Neural progenitor cell (in vitro differentiated cells): ENCODE data around the gene ASAP2. TPM values are rescaled to one million over a fixed set of nuclear protein-coding genes. Genes with fewer than 3 reads are reported as not detected.

Source experiments
- DNase-seq: peaks from one replicate; pipeline ENCODE4 v3.0.0-alpha.2; 2016; ENCODE audit warnings: low spot score
- H2AFZ ChIP-seq: fragments of 200-600 bp; sonication (generic); replicated peaks from 2 replicates; pipeline ENCODE4 v1.6.1; 2016; ENCODE audit warnings: antibody characterized with exemption
- H3F3A ChIP-seq: fragments of 200-600 bp; sonication (generic); 2 replicates; pipeline ENCODE4 v1.6.1; 2016; ENCODE audit warnings: antibody characterized with exemption, low read depth
- H3K27ac ChIP-seq: fragments of 200-600 bp; sonication (generic); 2 replicates; pipeline ENCODE4 v1.5.1; 2016; ENCODE audit warnings: mild to moderate bottlenecking
- H3K27me3 ChIP-seq: fragments of 200-600 bp; sonication (generic); 2 replicates; pipeline ENCODE4 v1.6.1; 2016; ENCODE audit warnings: mild to moderate bottlenecking, moderate library complexity
- H3K36me3 ChIP-seq: fragments of 200-600 bp; sonication (generic); 2 replicates; pipeline ENCODE4 v1.5.1; 2016
- H3K4me1 ChIP-seq: fragments of 200-600 bp; sonication (generic); 2 replicates; pipeline ENCODE4 v1.6.1; 2016; ENCODE audit warnings: mixed run types
- H3K4me2 ChIP-seq: fragments of 200-600 bp; sonication (generic); 2 replicates; pipeline ENCODE4 v1.6.1; 2016
- H3K4me3 ChIP-seq: fragments of 200-600 bp; sonication (generic); 2 replicates; pipeline ENCODE4 v1.5.1; 2016
- H3K79me2 ChIP-seq: fragments of 200-600 bp; sonication (generic); 2 replicates; pipeline ENCODE4 v1.6.1; 2016; ENCODE audit warnings: low read depth
- H3K9ac ChIP-seq: fragments of 200-600 bp; sonication (generic); 2 replicates; pipeline ENCODE4 v1.6.1; 2016
- H3K9me3 ChIP-seq: fragments of 200-600 bp; sonication (generic); 2 replicates; pipeline ENCODE4 v1.5.1; 2016; ENCODE audit warnings: low read depth
- H4K20me1 ChIP-seq: fragments of 200-600 bp; sonication (generic); 2 replicates; pipeline ENCODE4 v1.6.1; 2016; ENCODE audit warnings: low read depth
- H3K27ac Mint-ChIP-seq: 3 replicates; pipeline ENCODE4 v1.8.0; 2021; ENCODE audit warnings: mixed read lengths
- H3K27me3 Mint-ChIP-seq: 2 replicates; pipeline ENCODE4 v1.8.0; 2022; ENCODE audit warnings: low read depth, mild to moderate bottlenecking, inconsistent platforms, moderate library complexity, mixed read lengths; ENCODE audit not compliant: insufficient read depth
- H3K36me3 Mint-ChIP-seq: 3 replicates; pipeline ENCODE4 v1.8.0; 2021; ENCODE audit warnings: mixed read lengths
- H3K4me1 Mint-ChIP-seq: 3 replicates; pipeline ENCODE4 v1.8.0; 2021; ENCODE audit warnings: mixed read lengths
- H3K4me3 Mint-ChIP-seq: 3 replicates; pipeline ENCODE4 v1.8.0; 2021; ENCODE audit warnings: mild to moderate bottlenecking, moderate library complexity, mixed read lengths
- H3K9me3 Mint-ChIP-seq: 3 replicates; pipeline ENCODE4 v1.8.0; 2020; ENCODE audit warnings: mixed read lengths
- EZH2 ChIP-seq: fragments of 200-600 bp; sonication (generic); IDR thresholded peaks from 2 replicates; pipeline ENCODE4 v1.6.1; 2017; ENCODE audit warnings: antibody characterized with exemption, mild to moderate bottlenecking, moderate library complexity
- EZH2phosphoT487 ChIP-seq: fragments of 200-600 bp; sonication (generic); IDR thresholded peaks from 2 replicates; pipeline ENCODE4 v1.6.1; 2017; ENCODE audit warnings: antibody characterized with exemption
- total RNA-seq: library from RNA; depleted of rRNA; stranded (reverse); fragments of >200 nt; gene quantifications from 2 replicates; pipeline ENCODE4 v1.2.3, GENCODE V29; 2015; ENCODE audit warnings: low replicate concordance
- TF ChIP-seq, protein P1 (sequence below): fragments of 200-600 bp; sonication (generic); IDR thresholded peaks from 2 replicates; pipeline ENCODE4 v1.5.1; 2017; ENCODE audit warnings: antibody characterized with exemption, mild to moderate bottlenecking

Gene ASAP2
- total RNA-seq, 1 donor from 2014 or later = 31.7 TPM

- H3K27me3 ChIP-seq = no peaks in the 10 kb centered on the region
- no peak for DNase-seq
- no peak for TF ChIP-seq EZH2
- TF ChIP-seq, protein P1, sequence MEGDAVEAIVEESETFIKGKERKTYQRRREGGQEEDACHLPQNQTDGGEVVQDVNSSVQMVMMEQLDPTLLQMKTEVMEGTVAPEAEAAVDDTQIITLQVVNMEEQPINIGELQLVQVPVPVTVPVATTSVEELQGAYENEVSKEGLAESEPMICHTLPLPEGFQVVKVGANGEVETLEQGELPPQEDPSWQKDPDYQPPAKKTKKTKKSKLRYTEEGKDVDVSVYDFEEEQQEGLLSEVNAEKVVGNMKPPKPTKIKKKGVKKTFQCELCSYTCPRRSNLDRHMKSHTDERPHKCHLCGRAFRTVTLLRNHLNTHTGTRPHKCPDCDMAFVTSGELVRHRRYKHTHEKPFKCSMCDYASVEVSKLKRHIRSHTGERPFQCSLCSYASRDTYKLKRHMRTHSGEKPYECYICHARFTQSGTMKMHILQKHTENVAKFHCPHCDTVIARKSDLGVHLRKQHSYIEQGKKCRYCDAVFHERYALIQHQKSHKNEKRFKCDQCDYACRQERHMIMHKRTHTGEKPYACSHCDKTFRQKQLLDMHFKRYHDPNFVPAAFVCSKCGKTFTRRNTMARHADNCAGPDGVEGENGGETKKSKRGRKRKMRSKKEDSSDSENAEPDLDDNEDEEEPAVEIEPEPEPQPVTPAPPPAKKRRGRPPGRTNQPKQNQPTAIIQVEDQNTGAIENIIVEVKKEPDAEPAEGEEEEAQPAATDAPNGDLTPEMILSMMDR = no peak
- no peak for TF ChIP-seq EZH2phosphoT487
- H3K4me1 ChIP-seq = peaks cover 12% of the 10 kb centered on the region
- no peaks in the 10 kb centered on the region for H3K79me2 ChIP-seq
- H3K4me1 Mint-ChIP-seq = peaks cover 25% of the 10 kb centered on the region
- H3F3A ChIP-seq = peaks cover 10% of the 10 kb centered on the region
- H3K27ac ChIP-seq = no peak overlapping the region
- peaks cover 10% of the 10 kb centered on the region for H4K20me1 ChIP-seq
- H3K36me3 ChIP-seq = peaks cover 6% of the 10 kb centered on the region
- H3K27me3 Mint-ChIP-seq = no peaks in the 10 kb centered on the region
- H3K4me3 Mint-ChIP-seq = no peak overlapping the region
- no peaks in the 10 kb centered on the region for H3K9me3 Mint-ChIP-seq
- no peak overlapping the region for H3K4me3 ChIP-seq
- peaks cover 45% of the 10 kb centered on the region for H3K36me3 Mint-ChIP-seq
- no peak overlapping the region for H3K27ac Mint-ChIP-seq
- no peaks in the 10 kb centered on the region for H3K9me3 ChIP-seq
- no peak overlapping the region for H3K4me2 ChIP-seq
- no peak overlapping the region for H3K9ac ChIP-seq
- H2AFZ ChIP-seq = no peak overlapping the region
Measured at GRCh38 chr2:9360701-9361100, 154.1 kb downstream of the ASAP2 start.

- Histone ChIP-seq H3K36me3 (no peaks in the 10 kb centered on the region), H3K9ac (no peak overlapping the region), H3K9me3 (no peaks in the 10 kb centered on the region), H3K4me3 (no peak overlapping the region), H3F3A (no peaks in the 10 kb centered on the region), H3K27ac (no peak overlapping the region), H3K4me2 (no peak overlapping the region), H3K4me1 (no peaks in the 10 kb centered on the region), H3K79me2 (no peaks in the 10 kb centered on the region), H2AFZ (no peak overlapping the region), H4K20me1 (no peaks in the 10 kb centered on the region), H3K27me3 (no peaks in the 10 kb centered on the region)
- no peak for DNase-seq
- H3K4me3 Mint-ChIP-seq = no peak overlapping the region
- H3K27ac Mint-ChIP-seq = no peak overlapping the region
- no peaks in the 10 kb centered on the region for H3K9me3 Mint-ChIP-seq
- peaks cover 40% of the 10 kb centered on the region for H3K36me3 Mint-ChIP-seq
- TF ChIP-seq, protein P1 = no peak
- TF ChIP-seq EZH2 (no peak), EZH2phosphoT487 (no peak)
- no peaks in the 10 kb centered on the region for H3K4me1 Mint-ChIP-seq
- no peaks in the 10 kb centered on the region for H3K27me3 Mint-ChIP-seq
Measured at GRCh38 chr2:9364373-9364772, 157.8 kb downstream of the ASAP2 start.

- Histone ChIP-seq H3K9ac (no peak overlapping the region), H3K4me3 (no peak overlapping the region), H4K20me1 (no peaks in the 10 kb centered on the region), H3F3A (no peaks in the 10 kb centered on the region), H3K27me3 (no peaks in the 10 kb centered on the region), H3K79me2 (no peaks in the 10 kb centered on the region), H3K4me2 (no peak overlapping the region), H2AFZ (no peak overlapping the region), H3K36me3 (no peaks in the 10 kb centered on the region), H3K4me1 (no peaks in the 10 kb centered on the region), H3K27ac (no peak overlapping the region), H3K9me3 (no peaks in the 10 kb centered on the region)
- Mint-ChIP-seq H3K9me3 (no peaks in the 10 kb centered on the region), H3K4me1 (no peaks in the 10 kb centered on the region), H3K36me3 (peaks cover 39% of the 10 kb centered on the region), H3K27me3 (no peaks in the 10 kb centered on the region), H3K4me3 (no peak overlapping the region), H3K27ac (no peak overlapping the region)
- DNase-seq = no peak
- TF ChIP-seq EZH2 = no peak
- TF ChIP-seq, protein P1 = no peak
- TF ChIP-seq EZH2phosphoT487 = no peak
Measured at GRCh38 chr2:9364791-9365497, 158.3 kb downstream of the ASAP2 start.
